KBM-7 (cell line): ENCODE results near the gene ITGB1BP2.
"Not testable (repeated sequence)": the region's sequence is repeated elsewhere in the genome, so short reads cannot be mapped to it uniquely, and the experiment has no call there.

Experiments
- DNase-seq: peaks from one replicate; pipeline ENCODE4 v3.0.0-alpha.2; 2015
- in situ Hi-C: fragments of 300-500 bp; cut with MboI; formaldehyde crosslinking; loops from 2 replicates; pipeline ENCODE4 v1.14.3; 2020; ENCODE audit warnings: low sequenced_read_pairs, low pct_unique_long_range_greater_than_20kb, mixed read lengths

ITGB1BP2 gene

GRCh38 chrX:71300064-71300463, 1.5 kb upstream of the ITGB1BP2 start:
- in situ Hi-C loops, DNase-seq: not testable (repeated sequence)

GRCh38 chrX:71300495-71300894, 1.1 kb upstream of the ITGB1BP2 start:
- DNase-seq, in situ Hi-C loops: not testable (repeated sequence)

- DNase-seq, result peak; percentile 31
- in situ Hi-C loops, result no loop called here
Measured at GRCh38 chrX:71302461-71303213, 1.1 kb downstream of the ITGB1BP2 start.

- in situ Hi-C loops, result no loop called here
Measured at GRCh38 chrX:71304561-71304960, 3.0 kb downstream of the ITGB1BP2 start.

GRCh38 chrX:71315917-71316316, 14.4 kb downstream of the ITGB1BP2 start:
- no peak for DNase-seq
- in situ Hi-C loops, result no loop called here

More at GRCh38 chrX:71304561-71304960, 3.0 kb downstream of the ITGB1BP2 start:
- DNase-seq, result no peak

- DNase-seq, in situ Hi-C loops: not testable (repeated sequence)
Measured at GRCh38 chrX:71316959-71317358, 15.4 kb downstream of the ITGB1BP2 start.

- DNase-seq, result peak; percentile 76
- in situ Hi-C loops, result no loop called here
Measured at GRCh38 chrX:71320126-71320525, 18.6 kb downstream of the ITGB1BP2 start.

- no peak for DNase-seq
- in situ Hi-C loops, result no loop called here
Measured at GRCh38 chrX:71321731-71322130, 20.2 kb downstream of the ITGB1BP2 start.

GRCh38 chrX:71324452-71324851, 22.9 kb downstream of the ITGB1BP2 start:
- in situ Hi-C loops, DNase-seq: not testable (repeated sequence)

- DNase-seq, result no peak
- in situ Hi-C loops, result no loop called here
Measured at GRCh38 chrX:71326394-71326793, 24.8 kb downstream of the ITGB1BP2 start.

GRCh38 chrX:71349151-71349665, 47.7 kb downstream of the ITGB1BP2 start:
- in situ Hi-C loops, DNase-seq: not testable (repeated sequence)

GRCh38 chrX:71349867-71350266, 48.3 kb downstream of the ITGB1BP2 start:
- in situ Hi-C loops, result not testable (repeated sequence)

GRCh38 chrX:71352439-71352838, 50.9 kb downstream of the ITGB1BP2 start:
- DNase-seq, in situ Hi-C loops: not testable (repeated sequence)

More at GRCh38 chrX:71349867-71350266, 48.3 kb downstream of the ITGB1BP2 start:
- not testable (repeated sequence) for DNase-seq
